Activated CD8-positive, alpha-beta memory T cell treated with anti-CD3 and anti-CD28 coated beads, Interleukin-2, amount 50 U/mL, for 48 hours (primary cell): ENCODE measurements around the gene CUBN.
A peak's percentile ranks its signal among the peaks of the same experiment; 100 is the strongest.
"Not testable (repeated sequence)": the region's sequence is repeated elsewhere in the genome, so short reads cannot be mapped to it uniquely, and the experiment has no call there.

ENCODE experiments used
- DNase-seq: peaks from one replicate; pipeline ENCODE4 v3.0.0-alpha.2; 2020

Gene CUBN

GRCh38 chr10:16853201-16853600 is 276.4 kb downstream of the CUBN start:
- DNase-seq, result no peak

GRCh38 chr10:16852624-16853023 is 277.0 kb downstream of the CUBN start:
- DNase-seq, result no peak

DNA sequence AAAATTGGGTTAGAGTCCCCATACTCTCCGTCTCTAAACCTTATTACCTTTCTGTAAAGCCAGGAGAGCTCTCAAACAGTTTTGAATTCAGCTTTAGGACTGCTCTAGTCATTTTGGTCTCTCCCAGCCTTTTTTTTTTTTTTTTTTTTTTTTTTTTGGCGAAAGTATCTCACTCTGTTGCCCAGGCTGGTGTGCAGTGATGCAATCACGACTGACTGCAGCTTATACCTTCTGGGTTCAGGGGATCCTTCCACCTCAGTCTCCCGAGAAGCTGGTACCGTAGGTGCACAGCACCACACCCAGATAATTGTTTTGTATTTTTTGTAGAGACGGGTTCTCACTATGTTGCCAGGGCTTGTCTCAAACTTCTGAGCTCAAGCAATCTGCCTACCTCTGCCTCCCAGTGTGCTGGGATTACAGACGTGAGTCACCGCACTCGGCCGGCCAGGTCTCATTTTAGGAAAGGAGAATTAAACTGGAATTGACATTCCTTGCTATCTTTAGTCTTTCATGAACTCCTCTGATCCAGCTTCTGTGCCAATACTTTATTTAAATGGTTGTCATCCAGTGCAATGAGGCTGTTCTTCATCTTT is 281.0 kb downstream of the CUBN start:
- no peak for DNase-seq

- no peak for DNase-seq
These were observed 282.0 kb downstream of the CUBN start for GRCh38 chr10:16847644-16848043.

- DNase-seq, result no peak
These were observed 284.4 kb downstream of the CUBN start for GRCh38 chr10:16845248-16845647.

- no peak for DNase-seq
These were observed 286.2 kb downstream of the CUBN start for GRCh38 chr10:16843252-16843870.

- no peak for DNase-seq
These were observed 294.4 kb downstream of the CUBN start for GRCh38 chr10:16835228-16835627.

GRCh38 chr10:16832351-16833080 is 297.1 kb downstream of the CUBN start:
- no peak for DNase-seq

GRCh38 chr10:16828701-16829175 is 300.9 kb downstream of the CUBN start:
- no peak for DNase-seq

GRCh38 chr10:16828114-16828568 is 301.5 kb downstream of the CUBN start:
- DNase-seq, result peak; percentile 62

DNA sequence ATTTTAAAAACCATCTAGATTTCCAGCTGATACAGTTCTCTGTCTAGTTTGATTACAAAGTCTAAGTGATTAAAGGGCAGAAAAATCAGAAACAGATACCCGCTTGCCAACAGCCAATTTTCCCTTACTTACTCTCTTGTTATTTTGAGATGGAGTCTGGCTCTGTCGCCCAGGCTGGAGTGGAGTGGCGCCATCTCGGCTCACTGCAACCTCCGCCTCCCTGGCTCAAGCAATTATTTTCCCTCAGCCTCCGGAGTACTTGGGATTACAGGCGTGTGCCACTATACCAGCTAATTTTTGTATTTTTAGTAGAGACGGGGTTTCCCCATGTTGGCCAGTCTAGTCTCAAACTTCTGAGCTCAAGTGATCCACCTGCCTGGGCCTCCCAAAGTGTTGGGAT is 302.1 kb downstream of the CUBN start:
- not testable (repeated sequence) for DNase-seq

DNA sequence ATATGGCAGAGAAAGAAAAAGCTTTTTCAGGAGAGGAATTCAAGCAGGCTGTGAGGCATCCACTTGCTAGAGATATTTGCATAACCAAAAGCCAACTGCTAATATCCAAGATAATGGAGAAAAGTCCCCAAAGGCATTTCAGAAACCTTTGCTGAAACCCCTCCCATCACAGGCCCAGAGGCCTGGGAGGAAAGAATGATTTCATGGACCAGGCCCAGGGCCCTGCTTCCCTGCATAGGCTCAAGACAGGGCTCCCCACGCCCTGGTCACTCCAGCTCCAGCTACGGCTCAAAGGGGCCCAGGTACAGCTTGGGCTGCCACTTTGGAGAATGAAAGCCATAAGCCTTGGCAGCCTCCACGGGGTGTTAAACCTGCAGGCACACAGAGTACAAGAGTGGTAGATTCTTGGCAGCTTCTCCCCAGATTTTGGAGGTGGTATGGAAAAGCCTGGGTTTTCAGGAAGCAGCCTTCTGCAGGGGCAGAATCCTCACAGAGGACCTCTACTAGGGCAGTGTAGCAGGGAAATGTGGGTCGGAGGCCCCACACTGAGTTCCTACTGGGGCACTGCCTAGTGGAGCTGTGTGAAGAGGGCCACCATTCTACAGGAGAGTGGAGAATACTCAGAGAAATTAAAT is 306.8 kb downstream of the CUBN start:
- DNase-seq, result no peak

- DNase-seq, result no peak
These were observed 307.6 kb downstream of the CUBN start for GRCh38 chr10:16822027-16822426.

DNA sequence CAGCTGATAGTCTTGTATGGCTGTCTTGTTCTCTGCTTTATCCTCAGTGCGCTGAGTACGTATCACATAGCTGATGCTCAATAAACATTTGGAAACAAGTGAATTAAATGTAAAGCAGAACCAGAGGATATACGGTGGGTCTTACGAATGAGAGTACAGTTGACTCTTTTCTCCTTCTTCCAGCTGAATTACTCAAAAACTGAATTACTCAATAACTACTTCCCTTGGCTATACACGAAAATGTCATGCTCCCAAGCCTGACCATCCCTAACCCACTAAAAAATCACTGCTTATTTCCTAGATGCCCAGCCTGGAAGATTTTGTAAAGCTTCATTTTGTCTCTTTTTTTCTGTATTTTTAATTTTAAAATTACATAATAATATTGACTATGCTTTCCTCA is 309.2 kb downstream of the CUBN start:
- DNase-seq, result no peak

DNA sequence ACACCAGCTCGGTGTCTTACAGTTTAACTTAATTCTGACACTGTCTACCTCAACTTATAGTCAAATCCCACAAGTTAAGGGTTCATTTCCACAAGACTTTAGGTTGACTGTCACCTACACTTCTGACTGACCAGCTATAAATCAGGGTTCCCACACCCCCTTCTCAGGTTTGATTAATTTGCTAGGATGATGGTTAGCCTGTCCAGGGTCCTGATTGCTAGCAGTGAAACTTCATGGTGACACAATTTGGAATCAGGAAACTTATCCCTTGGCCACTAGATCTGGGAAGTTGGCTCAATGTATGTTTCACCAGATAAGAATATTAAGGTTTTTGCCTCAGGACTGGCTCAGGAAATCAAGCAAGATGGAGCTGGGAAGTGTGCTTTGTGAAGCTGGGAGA is 309.6 kb downstream of the CUBN start:
- DNase-seq, result no peak

DNA sequence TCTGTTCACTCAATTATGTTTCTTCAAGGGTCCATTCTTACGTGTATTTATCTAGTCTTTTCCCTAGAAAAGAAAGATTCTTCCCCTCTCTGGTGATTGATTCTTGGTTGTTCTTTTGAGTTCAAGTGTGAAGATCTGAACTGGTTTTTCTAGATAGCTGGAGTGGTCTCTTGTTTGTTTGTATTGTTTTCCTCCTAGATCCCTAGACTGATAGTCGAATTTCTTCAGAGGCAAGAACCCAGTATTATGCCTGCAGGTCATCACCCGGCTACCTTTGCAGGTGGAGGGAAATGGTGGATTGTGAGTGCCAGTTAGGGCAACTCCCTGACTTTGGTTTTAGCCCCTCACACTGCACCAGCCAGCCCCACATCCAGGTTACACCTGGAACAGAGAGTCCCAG is 310.2 kb downstream of the CUBN start:
- no peak for DNase-seq

- no peak for DNase-seq
These were observed 310.6 kb downstream of the CUBN start for GRCh38 chr10:16819026-16819425.

DNA sequence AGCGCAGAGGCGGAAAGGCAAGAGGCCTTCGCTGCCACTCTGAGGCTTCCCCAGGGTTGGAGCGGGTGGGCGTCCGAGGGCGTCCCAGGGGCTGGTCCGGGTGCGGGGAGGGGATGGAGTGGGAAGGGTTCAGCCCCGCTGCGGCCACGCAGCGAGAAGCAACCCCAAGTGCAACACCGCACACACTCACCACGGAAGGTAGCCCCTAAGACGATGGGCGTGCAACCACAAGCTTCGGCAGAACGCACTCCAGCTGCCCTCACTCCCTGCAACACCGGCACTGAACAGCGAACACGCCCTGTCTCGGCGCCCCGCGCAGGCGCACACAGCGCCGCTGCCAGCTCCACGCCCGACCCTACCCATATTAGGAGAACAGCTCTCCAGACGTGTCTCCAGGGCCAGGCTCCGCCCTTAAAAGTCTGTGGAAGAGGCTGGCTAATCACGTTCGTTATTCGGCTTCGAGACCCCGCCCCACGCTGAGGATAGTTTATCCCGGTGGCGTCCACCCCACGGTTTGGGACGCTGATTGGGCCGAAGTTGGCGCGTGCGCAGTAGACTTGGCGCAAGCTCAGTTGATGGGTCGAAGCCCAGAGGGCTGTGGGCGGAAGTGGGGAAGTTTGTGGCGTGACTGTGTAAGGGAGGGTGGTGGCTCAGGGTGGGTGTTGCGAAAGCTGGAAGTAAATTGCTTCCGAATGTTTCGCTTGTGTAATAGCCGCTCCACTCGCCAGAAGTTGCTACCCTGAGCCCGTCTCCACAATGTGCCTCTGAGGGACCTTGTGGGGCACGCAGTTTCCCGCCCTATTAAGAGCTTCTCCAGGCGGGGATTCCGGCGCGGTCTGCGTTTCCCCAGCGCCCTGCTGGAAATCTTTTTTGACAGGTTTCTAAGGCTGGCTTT is 312.2 kb downstream of the CUBN start, which contains the start of gene RSU1:
Gene RSU1 (minus strand): TSS at position 300 of the 895 bp plus-strand sequence. CDS start 343 bp downstream, outside the sequence.
- DNase-seq, result peak; percentile 100

DNA sequence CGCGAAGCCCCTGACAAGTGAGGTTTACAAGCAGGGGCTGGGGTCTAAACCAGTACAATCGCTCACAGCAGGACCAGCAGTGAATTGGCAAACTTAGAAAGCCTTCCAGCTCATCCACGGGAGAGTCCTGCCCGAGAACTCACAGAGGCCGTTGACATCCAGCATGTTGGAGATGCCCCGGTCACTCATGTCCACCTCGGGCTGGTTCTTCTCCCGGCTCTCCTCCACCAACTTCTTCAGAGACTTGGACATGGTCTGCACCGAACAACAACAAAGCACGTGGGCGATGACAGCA is 312.8 kb downstream of the CUBN start:
- no peak for DNase-seq

- DNase-seq, result no peak
These were observed 313.4 kb downstream of the CUBN start for GRCh38 chr10:16816171-16816570.

- no peak for DNase-seq
These were observed 315.6 kb downstream of the CUBN start for GRCh38 chr10:16814012-16814411.

DNA sequence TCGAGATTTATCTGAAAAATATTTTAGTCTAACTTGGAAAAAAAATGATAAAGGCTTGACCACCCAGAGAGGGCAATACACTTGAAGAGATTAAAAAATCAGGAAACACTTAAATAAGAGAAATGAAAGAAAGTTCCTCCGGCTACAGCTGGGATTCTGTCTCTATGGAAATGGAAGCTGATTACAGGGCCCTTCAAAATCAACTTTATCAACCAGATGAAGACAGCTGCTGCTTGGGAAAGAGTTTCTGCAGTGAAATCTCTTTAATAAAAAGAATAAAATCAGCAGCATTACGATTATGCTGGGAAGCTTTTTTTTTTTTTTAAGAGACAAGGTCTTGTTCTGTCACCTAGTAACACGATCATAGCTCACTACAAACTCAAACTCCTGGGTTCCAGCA is 316.9 kb downstream of the CUBN start:
- DNase-seq, result no peak

DNA sequence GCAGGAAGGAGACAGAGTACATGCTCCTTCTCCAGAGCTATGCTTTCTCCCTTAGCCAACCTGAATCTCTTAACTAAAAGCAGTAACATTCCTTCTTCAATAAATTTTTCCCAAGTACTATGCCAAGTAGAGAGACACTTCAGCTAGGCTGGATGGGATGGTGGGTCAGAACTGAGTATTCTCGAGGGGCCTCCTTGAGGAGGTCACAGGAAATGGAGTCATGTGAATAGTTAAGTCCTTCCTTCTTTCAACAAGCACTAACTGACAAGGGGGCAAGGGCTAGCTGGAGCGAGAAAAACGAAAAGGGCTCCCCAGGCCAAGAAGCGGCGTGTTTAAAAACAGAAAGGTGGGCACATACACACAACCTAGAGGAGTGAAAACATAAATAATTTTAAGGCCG is 317.8 kb downstream of the CUBN start:
- DNase-seq, result no peak
